NCI-H774 (cell line): Measurements from ENCODE around the gene CBX4.
"Not testable (repeated sequence)": the region's sequence is repeated elsewhere in the genome, so short reads cannot be mapped to it uniquely, and the experiment has no call there.

Source experiments
- DNase-seq: peaks from one replicate; lab custom pipeline; 2025; lab: John Stamatoyannopoulos, UW

The CBX4 gene

DNA sequence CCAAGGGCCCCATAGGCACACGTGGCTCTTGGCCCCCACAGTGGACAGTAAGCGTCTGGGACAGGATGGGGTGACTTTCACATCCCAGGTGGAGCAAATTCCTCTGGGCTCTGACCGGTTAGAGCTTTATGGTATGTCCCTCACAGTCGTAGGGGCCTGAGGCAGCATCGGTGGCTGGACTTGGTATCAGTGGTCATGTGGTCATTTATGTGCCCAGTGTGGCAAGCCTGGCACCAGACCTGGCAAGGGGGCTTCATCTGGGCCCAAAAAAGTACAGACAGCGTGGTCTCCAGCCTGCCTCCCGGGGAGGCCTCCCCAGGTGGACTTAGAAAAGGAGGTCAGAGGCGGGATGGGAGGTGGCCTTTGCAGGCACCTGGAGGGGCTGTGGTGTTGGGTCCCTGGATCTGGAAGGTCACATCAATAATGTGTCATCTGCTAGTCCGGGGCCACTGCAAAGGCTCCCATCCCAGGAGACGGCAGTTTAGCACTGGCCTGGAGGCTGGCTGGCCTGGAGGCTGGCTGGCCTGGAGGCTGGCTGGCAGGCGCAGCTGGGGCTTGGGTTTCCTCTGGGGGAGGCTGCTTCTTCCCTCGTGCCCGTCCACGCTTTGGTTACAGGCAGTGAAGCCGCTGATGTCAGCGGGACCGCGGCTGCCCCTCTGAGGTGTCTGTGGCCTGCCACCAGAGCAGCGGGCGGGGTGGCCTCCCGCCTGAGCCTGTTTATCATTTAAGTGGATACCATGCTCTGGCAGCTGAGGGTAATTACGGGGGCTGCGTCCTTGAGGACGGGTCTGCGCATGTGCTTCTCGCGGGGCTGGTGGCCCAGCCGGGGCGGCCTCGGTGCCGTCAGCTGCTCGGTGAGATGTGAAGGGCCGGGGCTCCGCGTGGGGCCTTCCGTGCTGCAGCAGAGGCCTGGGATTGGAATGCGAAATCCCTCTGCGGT is 20.7 kb upstream of the CBX4 start:
- DNase-seq, result no peak

DNA sequence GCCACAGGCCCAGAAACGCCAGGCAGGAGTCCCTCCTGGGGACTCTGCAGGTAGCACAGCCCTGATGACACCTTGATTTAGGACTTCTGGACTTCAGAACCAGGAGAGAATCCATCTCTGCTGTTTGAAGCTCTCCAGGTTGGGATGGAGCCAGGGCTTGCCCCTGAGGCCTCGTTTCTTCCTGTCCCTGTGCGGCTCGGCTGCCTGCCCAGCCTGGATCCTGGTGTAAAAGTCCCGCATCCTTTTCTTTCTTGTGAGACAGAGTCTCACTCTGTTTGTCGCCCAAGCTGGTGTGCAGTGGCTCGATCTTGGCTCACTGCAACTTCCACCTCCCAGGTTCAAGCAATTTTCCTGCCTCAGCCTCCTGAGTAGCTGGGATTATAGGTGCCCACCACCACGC is 17.9 kb upstream of the CBX4 start:
- no peak for DNase-seq

DNA sequence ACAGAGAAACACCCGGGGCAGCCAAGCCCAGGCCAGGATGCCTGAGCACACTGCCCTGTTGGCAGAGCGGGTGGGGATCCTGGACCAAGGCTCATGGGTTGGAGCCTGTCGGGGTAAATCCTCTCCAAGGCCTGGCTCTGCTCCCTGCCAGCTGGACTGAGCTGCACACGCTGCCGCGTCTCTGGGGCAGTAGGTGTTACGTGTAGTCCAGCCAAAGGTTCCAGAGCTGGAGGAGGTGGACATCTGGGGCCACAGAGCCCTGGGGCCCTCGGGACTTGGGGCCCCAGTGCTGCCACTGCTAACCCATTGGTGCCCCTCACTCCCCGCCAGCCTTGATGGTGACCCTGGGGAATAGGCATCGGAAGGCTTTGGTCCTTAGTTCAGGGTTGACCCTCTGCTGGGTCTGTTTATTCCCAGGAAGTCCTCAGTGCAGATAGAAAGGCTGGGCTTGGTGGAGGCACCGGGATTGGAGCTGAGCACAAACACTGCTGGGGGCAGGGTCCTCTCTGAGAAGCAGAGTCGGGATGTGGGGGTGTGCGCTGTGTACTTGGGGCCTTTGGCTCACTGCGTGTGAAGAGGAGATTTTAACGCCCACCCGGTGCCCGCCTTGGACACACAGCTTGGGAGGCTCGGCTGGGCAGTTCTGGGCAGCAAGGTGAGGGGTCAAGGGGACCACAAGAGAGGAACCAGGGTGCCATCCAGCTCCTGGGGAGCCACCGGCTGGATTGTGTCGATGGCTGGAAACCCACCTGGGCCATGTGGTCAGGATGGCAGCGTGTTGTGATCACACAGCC is 16.3 kb upstream of the CBX4 start:
- no peak for DNase-seq

DNA sequence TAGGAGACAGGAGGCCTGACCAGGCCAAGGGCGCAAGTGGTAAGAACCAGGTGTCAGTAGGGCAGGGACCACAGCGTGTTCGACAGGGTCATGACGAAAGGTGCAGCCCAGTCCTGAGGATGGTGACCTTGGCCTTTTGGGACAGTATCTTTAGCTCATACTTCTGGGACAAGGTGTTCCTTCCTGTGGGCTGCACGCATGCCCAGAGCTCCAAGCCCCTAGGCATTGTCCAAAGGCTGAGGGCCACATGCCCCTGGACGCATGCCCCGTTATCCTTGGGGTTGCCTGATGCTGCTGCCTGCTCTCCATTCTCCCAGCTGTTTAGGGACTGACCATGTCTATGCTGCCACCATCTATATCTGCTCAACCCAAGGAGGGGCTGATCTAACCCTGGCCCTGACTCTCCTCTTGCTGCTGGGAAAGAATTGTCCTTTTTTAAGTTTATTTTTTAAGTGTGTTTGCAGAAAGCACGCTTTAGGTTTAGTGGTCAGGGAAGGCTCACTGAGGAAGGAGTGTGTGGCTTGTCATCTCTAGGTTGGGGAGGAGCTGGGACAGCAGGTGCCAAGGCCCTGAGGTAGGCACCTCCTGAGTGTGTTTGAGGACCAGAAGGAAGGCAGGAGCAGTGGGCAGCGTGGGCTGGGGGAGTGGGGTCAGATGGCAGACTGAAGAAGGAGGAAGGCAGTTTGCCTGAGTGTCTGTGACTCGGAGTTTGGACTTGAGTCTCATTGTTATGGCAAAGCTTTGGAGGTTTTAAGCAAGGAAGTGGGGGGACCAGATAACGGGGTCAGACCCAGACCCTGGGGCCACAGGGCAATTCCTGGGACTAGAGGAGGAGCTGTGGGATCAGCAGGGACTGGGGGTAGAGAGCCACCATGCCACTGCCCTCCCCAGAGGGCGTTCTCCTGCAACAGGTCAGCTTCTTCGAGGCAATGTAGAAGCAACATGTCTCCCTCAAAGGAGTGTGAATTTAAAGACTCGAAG is 15.1 kb upstream of the CBX4 start:
- DNase-seq, result no peak

DNA sequence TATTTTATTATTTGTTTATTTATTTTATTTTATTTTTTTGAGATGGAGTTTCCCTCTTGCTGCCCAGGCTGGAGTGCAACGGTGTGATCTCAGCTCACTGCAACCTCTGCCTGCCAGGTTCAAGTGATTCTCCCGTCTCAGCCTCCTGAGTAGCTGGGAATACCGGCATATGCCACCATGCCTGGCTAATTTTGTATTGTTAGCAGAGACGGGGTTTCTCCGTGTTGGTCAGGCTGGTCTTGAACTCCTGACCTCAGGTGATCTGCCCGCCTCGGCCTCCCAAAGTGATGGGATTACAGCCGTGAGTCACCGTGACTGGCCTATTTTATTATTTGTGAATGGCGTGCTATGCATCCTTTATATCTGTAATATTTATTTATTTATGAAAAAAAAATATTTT is 13.9 kb upstream of the CBX4 start:
- DNase-seq, result not testable (repeated sequence)

DNA sequence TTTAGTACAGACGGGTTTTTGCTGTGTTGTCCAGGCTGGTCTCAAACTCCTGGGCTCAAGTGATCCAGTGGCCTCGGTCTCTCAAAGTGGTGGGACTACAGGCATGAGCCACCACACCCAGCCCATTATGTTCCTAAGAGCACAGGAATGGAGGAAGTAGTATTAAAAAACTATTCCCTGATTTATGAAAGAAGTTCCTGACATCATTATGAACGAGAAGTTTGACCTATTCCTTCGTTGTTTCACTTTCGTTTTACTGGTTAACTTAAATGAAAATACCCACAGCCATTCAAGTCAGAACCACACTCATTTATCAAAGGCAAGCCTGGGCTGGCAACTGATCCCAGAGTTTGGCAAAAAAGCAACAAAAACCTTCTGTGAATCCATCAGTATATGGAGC is 13.5 kb upstream of the CBX4 start:
- DNase-seq, result no peak

DNA sequence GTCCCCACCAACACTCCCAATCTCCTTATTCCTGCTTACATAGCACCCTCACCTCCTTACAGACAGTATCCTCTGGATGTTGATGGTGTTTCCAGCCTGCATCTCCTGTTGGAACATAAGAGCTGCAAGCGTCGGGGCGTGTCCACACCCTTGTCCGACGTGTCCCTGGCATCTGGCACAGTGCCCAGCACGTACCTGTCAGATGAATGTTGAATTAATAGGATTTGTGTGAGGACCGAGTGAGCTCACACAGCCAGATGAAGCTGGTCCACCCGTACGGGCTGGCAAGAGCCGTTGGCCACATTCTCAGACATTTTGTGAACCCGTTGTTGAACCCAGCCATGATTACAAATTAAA is 12.2 kb upstream of the CBX4 start:
- DNase-seq, result peak; percentile 97

DNA sequence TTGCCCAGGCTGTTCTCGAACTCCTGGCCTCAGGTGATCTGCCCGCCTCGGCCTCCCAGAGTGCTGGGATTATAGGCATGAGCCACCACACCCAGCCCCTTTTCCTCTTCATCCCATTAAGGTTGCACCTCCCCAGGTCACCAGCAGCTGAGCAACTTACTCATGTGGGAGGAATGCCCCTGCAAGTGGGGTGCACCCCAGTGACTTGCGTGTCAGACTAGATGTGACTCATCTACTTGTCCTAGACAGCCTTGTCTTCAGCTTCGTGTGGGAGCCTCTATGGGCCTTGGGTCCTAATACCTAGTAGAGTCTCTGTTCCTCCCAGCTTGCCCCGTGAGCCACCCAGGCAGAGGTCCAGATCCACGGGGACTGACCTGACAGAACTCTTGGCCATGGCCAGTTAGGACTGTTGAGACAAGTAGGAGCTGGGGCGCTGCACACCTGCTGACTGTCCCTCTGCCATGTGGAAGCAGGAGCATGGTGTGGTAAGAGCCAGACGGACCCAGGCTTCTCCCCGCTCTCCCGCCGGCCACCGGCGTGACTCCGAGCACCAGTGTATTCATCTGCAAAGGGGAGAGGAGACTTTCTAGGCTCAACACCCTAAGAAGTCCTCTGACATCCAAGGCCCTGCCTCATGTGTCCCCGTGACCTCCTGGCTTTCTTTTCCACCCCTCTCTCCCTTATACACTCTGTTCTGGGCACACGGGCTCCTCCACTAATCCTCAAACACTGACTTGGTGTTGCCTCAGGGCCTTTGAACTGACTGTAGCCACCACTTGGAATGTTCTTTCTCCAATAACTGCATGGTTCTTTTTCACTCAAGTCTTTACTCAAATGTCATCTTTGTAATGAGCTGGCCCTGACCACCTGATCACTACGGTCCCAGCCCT is 11.6 kb upstream of the CBX4 start:
- no peak for DNase-seq

DNA sequence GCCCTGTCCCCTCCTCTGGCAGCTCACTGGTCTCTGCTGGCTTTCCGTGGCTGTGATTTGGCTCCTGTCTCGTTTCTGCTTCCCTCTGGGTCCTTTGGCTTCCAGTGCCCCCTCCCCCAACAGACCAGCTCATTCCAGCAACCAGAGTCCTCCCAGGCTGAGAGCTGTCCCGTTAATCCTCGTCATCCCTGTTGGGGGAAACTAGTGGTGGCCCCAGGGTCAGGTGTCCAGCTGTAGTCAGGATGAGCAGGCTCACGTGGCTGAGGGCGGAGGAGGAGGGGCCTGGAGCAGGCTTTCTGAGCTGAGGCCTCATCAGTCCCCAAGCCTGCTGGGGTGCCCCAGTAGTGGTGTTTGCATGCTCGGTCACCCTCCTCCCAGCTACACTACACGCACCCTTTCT is 10.7 kb upstream of the CBX4 start:
- no peak for DNase-seq

DNA sequence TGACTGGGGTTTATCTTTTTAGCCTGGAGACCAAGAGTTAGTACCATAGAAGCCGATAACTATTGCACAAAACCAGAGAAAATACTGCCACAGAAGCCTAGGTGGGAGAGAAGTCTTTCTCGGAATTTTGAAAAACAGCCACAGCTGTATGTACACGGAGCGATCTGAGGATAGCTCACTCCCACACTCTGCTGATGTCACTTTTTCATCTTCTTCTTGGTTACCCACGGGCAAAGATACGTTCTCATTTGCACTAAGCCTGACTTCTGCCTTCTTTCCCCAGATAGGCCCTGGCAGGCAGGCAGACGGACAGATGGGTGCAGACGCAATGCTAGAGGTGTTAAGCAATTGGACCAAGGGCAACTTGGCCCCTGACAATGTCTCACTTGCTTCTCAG is 9.1 kb upstream of the CBX4 start:
- no peak for DNase-seq

DNA sequence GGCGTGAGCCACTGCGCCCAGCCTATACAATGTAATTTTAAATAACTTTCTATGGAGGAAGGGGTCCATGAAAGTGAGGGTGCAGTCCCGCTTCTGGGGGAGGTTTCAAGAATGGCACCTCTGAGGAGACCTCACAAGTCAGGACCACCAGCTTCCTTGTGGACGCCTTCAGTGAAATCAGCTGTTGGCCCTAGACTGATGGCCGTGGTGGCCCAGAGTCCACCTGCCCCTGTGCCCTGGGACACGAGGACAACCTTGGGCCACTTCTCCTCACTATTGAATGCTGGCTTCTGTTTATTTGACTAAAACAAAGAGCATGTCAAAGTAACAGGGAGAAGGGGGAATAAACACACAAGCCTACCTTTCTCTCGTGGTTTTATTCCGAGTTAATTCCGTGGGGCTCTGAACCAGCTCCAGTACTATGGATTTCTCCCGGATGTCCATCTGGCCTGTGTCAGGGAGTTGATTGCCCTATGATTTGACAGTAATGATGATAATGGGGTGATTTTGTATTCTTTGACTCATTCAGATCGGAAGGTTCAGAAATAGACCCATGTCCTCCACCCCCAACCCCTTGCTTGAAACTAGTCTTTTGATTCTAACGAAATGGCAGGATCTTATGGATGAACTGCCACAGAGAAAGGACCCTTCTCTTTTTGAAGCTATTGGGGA is 8.6 kb upstream of the CBX4 start:
- DNase-seq, result no peak

DNA sequence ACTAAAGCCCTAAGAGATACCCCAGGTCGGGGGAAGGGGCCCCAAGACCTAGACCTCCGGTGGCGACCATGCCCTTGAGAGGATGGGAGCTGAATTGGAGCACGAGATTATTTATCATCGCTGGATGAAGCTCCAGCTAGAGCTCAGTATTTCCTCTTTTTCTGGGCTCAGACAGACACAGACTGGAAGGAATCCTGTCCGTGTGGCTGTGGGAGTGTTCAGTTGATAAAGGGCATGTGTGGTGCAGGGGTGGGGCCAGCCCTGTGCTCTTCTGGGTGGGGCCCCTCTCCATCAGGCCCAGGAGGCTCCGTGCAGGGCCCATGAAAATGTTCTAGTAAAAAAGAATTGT is 6.3 kb upstream of the CBX4 start:
- no peak for DNase-seq

DNA sequence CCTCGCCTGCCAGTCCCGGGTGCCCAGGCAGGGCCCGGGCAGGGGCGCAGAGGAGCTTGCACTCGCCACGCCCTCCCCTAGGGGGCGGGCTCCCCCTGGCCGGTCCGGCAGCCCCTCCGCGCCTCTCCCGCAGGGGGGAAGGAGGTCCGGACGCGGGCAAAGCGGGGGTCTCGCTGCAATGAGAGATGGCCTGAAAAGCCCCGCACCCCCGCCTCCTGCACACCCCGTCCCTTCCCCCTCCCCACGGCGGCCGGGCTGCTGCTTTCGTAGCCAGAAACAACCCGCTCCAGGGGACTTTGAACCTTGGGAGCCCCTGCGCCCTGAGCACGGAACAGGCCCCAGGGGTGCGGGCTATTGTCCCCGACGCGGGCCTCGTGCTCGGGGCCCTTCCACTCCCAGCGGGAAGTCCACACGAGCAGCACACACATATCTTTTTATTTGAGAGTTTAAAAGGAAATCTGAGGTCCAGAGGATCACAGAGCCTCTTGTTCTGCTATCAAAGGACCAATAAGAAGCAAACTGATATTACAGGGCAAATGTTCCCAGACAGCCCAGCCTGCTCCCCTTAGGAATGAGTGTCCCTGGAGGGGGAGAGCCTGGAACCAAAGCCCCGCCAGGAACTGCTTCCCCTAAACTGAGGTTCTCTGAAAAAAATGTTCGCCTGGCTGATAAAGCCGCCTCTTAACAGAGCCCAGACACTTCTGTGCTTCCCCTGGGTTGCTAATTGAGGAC is 5.8 kb upstream of the CBX4 start:
- peak; percentile 31 for DNase-seq

DNA sequence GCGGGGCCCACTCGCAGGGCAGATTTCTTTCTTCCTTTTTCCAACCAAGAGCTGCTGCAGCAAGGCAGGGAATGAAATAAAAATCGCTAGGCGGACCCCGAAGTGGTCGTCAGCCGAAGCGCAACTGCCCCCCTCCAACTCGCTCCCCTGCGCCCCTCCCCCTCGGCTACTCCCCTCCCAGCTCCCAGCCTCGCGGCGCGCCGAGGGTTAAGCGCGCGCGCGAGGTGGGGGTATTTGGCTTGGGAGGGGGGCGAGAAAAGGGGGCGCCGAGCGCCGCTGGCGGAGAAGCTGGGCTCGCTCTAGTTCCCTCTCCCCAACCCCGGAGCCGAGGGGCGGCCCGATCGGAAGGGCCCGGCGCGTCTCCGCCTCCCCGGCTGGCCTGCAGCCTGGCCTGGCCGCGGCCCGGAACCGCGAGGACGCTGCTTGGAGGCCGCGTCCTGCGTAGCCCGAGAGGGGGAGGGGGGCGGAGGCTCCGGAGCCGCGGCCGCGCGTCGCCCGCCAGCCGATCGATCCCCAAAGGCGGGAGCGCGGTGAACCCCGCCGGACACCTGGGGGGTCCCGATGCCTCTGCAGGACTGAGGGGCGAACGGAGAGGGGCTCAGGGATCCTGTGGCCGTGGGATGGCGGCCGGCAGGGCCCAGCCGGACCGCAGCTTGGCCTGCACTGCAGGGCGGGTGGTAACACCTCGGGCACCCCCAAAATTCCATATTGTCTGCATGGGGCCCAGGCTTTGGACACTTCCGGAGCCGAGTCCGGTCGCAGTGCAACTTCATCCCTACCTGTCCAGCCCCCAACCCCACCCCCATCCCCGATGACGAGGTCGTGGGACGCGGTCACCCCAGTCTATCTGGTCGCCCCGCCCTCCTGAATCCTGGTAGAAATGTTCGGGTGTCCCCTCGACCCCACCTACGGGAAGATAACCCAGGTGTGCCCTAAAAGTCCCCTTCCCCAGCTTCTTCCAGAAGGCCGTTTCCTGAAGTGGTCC is 4.9 kb upstream of the CBX4 start:
- DNase-seq, result peak; percentile 49

DNA sequence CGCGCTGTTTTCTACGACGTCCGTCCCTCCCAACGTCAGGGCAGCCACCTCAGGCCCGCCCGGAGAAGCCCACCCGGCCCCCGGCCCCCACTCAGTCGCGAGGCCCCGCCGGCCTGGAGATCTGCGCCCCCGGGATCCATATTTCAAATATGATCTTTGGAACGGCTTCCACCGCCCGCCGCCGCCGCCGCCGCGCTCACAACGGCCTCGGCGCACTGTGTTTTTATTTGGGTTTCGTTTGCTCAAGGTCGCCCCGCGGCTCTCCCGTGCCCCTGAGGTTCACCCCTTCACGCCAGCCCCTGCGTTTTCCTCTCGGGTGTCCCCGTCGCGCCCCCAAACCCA is 4.2 kb upstream of the CBX4 start:
- no peak for DNase-seq

DNA sequence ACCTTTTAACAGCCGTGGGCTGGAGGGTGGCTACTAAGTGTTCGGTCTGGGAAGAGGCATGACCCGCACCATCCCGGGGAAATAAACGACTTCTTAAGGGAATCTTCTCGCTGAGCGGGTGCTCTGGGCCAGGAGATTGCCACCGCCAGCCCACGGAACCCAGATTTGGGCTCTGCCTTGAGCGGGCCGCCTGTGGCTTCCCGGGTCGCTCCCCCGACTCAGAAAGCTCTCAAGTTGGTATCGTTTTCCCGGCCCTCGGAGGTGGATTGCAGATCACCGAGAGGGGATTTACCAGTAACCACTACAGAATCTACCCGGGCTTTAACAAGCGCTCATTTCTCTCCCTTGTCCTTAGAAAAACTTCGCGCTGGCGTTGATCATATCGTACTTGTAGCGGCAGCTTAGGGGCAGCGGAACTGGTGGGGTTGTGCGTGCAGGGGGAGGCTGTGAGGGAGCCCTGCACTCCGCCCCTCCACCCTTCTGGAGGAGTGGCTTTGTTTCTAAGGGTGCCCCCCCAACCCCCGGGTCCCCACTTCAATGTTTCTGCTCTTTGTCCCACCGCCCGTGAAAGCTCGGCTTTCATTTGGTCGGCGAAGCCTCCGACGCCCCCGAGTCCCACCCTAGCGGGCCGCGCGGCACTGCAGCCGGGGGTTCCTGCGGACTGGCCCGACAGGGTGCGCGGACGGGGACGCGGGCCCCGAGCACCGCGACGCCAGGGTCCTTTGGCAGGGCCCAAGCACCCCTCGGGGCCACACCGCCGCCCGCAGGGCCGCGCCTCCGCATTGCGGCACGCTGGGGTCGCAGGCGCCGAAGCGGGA is 3.6 kb upstream of the CBX4 start:
- no peak for DNase-seq

DNA sequence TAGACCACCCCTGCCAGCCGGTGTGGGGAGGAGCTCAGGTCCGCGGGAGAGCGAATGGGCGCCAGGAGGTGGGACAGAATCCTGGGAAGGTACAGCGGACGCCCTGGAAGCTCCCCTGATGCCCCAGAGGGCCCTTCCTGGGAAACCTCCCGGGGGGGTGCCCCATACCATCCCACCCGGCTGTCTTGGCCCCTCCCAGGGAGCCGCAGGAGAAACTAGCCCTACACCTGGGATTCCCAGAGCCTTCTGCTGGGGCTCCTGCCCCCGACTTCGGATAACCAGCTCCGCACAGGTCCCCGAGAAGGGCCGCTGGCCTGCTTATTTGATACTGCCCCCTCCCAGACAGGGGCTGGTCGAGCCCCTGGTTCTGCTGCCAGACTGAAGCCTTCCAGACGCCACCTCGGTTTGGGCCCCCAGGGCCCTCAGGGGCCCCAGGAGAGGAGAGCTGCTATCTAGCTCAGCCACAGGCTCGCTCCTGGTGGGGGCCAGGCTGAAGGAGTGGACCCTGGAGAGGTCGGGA is 3.0 kb upstream of the CBX4 start:
- DNase-seq, result no peak
